Globus pallidus (tissue), 1 donor: ENCODE data around the gene GMPPA.

Experiments
- DNase-seq: peaks from one replicate; pipeline ENCODE4 v3.0.0-alpha.2; 2015; ENCODE audit warnings: low spot score

Gene GMPPA

DNA sequence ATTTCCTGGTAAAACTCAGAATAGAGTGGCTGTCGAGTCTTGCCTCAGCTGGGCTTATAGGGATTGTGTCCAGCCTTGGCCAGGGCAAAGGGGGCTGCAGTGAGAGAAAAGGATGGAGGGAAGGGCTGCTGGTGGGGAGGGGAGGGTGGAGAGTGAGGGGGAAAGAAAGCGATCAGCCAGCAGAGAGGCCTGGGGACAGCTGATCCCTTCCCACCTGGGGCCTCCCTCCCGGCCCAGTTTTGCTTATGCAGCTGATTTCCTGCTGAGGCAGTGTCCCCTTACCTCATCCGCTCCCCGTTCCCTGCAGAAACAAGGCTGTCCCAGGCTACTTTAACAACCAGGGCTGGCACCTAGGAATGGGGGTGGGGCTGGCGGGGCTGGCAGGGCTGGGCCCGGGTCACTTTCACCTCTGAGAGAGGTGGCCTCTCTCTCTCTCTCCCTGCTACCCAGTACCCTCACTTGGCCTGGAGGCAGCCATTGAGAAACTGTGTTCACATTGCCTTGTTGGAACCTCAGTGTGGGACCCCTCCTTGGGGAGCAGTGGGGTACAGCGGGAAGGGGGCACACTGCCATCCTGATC, 12.2 kb upstream of the GMPPA start:
- DNase-seq: no peak

- no peak for DNase-seq
These were observed 10.4 kb upstream of the GMPPA start for GRCh38 chr2:219488149-219488843.

GRCh38 chr2:219488844-219489194, 9.9 kb upstream of the GMPPA start:
- DNase-seq: no peak

DNA sequence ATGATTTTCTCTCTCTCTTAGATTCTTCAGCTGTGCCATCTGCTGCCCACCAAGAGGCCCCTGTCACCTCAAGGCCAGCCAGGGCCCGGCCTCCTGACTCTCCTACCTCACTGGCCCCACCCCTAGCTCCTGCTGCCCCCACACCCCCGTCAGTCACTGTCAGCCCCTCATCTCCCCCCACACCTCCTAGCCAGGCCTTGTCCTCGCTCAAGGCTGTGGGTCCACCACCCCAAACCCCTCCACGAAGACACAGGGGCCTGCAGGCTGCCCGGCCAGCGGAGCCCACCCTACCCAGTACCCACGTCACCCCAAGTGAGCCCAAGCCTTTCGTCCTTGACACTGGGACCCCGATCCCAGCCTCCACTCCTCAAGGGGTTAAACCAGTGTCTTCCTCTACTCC, 9.4 kb upstream of the GMPPA start:
- no peak for DNase-seq

DNA sequence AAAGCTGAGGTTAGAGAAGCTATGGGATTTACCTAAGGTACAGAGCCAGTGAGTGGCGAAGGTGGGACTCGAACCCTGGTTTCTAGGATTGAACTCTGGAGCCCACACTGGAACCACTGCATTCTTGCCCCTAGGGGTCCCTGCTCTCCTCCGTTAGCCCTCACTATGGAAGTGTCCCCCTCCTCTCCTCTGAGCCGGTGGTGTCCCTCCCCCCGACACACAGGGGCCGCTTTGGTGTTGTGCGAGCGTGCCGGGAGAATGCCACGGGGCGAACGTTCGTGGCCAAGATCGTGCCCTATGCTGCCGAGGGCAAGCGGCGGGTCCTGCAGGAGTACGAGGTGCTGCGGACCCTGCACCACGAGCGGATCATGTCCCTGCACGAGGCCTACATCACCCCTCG, 8.5 kb upstream of the GMPPA start:
- DNase-seq: no peak

GRCh38 chr2:219490600-219491130, 8.0 kb upstream of the GMPPA start:
- no peak for DNase-seq

DNA sequence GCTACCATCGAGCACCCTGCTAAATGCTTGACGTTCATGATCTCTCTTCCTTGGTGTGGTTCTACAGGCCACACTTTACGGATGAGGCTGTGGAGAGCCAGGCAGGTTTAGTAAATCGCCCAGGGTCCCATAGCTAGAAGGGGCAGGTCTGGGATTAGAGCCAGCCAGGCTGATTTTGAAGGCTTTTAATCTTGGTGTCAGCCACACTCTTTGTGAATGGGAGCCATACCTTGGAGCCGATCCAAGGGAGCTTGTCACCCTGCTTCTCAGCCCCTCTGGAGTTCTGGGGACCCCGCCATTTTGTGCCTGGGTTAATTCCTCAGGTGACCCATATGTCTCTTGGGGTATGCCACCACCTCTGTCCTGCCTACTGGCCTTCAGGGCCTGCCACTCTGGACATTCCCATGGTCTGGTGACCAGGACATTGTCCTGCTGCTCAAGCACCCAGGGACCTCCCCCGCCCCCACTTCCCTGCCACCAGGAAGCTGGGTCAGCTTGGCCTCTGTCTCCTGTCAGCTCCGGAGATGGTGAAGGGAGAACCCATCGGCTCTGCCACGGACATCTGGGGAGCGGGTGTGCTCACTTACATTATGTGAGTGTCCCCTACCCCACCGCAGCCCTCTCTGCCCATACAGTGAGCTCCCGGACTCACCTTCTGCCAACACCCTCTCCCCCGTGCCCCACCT, 7.3 kb upstream of the GMPPA start:
- no peak for DNase-seq

DNA sequence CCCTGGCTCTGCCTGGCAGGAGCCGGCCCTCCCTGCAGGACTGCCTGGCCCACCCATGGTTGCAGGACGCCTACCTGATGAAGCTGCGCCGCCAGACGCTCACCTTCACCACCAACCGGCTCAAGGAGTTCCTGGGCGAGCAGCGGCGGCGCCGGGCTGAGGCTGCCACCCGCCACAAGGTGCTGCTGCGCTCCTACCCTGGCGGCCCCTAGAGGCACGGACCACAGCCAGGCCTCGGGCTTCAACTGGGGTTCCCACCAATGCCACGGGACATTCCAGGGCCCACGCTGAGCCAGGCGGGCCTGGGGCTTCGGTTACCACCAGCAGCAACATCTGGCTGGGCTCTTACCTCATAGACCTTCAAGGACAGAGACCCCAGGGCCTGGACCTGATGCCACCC, 6.1 kb upstream of the GMPPA start:
- DNase-seq: no peak

- no peak for DNase-seq
These were observed 5.6 kb upstream of the GMPPA start for GRCh38 chr2:219493086-219493485.

DNA sequence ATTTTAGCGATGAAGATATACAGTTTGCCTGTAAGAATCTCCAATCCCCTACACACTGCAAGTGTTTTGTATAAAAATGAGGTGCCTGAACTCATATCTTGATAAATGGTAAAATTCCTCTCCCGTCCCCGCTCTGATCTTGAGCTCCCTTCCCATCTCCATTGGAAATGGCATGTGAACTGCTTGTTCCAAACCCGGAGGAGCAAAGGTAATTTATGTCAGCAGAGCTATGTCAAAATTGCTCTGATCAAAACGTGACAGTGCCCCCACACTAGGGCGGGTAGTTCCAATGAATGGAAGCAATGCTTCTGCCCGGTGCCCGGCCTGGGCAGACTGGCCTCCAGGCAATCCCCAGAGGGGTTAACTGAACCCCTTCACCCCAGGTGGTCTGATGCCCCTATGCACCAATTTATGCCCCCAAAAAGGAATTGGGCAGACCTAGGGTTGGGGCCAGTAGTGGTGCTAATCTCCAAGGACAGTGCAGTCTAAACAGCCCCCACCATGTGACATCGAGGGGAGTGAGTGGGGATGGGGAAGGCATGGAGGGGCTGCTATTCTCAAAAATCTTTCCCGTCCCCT, 3.6 kb upstream of the GMPPA start:
- DNase-seq: no peak

DNA sequence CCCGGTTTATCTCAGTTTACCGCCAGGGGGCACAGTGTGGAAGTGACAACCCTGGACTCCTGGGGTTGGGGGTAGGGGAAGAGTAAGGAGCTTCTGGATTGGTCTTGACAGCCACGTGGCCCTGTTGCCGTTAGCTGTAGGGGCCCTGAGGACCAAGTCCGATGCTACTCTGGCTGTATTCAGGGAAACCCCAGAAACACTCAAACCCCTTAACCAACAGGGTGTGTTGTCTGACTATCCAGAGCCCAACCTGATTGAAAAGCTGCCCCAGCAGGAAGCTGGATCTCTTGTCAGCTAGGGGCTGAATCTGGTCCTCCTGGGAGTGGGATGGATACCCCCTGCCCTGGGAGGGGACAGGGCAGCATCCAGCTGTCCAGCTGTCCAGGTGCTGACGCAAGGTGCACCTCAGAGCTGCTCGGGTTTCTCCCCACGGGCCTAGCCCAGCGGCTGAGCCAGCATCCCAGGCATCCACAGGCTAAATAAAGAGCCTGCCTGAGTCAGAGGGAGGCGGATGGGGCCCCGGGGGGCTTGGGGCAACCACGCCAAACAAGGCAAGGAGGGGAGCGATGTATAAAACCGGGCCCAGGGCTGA, 3.1 kb upstream of the GMPPA start:
- peak; percentile 47 for DNase-seq

DNA sequence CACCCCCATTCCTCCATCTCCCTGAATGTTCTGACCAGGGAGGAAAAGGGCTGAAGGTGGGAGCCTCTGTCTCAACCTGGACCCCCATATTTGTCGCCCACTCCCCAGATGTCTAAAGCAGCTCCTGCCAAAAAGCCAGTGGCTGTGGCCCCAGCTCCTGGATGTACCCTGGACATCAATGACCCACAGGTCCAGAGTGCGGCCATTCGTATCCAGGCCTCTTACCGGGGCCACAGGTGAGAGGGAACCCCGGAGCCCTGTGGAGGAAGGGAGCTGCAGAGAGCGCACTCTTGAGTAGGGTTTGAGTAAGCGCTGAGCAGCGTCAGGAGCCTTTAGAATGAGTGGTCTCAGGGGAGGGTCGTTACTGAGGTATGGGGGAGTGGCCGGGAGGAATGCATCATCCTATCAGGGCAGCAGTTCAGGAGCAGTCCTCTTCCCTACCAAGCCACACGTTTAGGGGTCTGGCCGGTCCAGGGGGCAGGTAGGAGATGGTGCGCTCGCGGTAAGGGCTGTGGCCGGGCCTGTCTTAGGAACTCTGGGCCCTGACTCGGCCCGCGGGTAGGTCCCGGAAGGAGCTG, 2.4 kb upstream of the GMPPA start:
- DNase-seq: no peak

- DNase-seq: no peak
These were observed 1.7 kb upstream of the GMPPA start for GRCh38 chr2:219496825-219497494.

DNA sequence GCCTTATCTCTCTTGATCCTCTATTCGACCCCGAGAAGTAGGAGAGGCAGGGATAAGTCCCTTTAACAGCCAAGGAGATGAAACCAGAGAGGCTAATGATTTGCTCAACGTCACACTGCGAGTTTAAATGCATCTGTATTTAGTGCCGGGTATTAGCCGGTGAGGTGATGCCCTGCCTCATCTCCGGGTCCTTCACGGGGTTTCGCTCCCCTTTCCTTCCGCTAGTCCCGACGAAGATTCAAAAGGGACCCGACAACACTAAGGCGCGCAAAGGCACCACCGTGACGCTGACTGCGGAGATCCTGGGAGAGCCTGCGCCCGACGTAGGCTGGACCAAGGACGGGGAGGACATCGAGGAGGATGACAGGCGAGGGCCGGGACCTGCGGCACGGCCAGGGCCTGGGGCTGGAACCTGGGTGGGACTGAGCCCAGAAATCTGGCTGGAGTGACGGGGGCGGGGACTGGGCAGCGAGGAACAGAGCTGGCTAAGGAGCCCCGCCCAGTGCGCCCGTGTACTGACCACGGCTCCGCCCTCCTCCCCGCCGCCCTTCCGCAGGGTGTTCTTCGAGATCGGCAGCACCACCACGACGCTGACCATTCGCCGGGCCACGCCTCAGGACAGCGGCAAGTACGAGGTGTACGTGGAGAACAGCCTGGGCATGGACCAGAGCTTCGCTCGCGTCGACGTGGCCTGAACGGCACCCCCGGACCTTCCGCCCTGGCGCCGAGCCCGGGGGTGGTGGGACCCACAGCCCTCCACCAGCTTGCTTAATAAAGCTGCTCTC, 1.0 kb upstream of the GMPPA start:
- DNase-seq: no peak

GRCh38 chr2:219499058-219499307, 292 bp downstream of the GMPPA start:
- no peak for DNase-seq

- DNase-seq: no peak
These were observed 864 bp downstream of the GMPPA start for GRCh38 chr2:219499555-219499954.

DNA sequence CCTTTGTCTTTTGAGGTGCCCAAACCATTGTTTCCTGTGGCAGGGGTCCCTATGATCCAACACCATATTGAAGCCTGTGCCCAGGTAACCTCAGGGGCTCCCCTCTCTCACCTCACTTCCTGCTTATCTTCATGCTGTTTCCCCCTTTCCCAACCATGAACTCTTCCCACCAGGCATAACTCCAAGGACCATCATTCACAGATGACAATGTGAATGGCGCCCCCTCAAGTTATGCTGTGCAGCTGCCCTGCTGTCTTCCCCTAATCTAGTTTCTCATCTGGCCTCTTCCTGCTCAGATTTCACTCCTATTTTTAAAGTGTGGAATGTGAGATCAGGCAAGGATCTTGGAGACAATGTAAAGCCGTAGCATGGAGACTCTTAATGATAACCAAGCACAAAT, 1.4 kb downstream of the GMPPA start:
- no peak for DNase-seq

DNA sequence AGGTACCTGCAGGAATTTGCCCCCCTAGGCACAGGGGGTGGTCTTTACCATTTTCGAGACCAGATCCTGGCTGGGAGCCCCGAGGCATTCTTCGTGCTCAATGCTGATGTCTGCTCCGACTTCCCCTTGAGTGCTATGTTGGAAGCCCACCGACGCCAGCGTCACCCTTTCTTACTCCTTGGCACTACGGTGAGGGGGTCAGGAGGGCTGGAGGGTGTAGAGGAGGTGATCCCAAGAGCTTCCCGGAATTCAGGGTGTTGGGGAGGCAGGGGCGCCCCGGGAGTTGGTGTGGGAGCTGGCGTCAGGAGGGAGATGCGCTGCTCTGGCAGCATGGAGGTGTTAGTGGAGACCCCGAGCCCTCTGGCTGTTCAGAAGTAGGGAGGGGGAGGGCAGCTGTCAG, 3.2 kb downstream of the GMPPA start:
- no peak for DNase-seq

- no peak for DNase-seq
These were observed 3.9 kb downstream of the GMPPA start for GRCh38 chr2:219502618-219503017.

DNA sequence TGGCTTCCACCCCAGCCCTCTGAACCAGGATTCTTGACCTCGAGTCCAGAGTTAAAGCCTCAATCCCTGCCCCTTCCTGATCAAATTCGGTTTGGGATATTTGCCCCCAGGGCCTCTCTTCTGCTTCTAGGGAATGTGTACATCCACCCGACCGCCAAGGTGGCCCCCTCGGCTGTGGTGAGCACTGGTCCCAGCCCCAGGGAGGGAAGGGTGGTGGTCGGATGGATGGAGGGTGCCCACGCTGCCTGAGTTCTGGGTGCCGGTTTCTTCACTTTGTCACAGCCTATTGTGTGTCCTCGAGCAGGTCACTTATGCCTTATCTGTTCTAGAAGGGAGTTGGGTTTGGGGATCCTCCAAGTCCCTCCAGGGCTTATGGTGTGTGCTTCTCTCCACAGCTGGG, 6.9 kb downstream of the GMPPA start:
- no peak for DNase-seq

GRCh38 chr2:219506153-219506801, 7.6 kb downstream of the GMPPA start:
- DNase-seq: no peak
